SK-N-SH treated with all-trans-retinoic acid at 6 μM for 48 hours (cell line): ENCODE measurements around the gene LAMP5.

ENCODE experiments used
- BACH2 ChIP-seq: fragments of 250-450 bp; sonication (Bioruptor Pico); IDR thresholded peaks from 2 replicates; pipeline ENCODE4 v1.9.0; 2021; ENCODE audit warnings: mild to moderate bottlenecking, borderline replicate concordance
- RARB ChIP-seq: fragments of 250-450 bp; sonication (Bioruptor Pico); IDR thresholded peaks from 2 replicates; pipeline ENCODE4 v1.8.0; 2021; ENCODE audit warnings: mild to moderate bottlenecking, moderate library complexity
- ZNF70 ChIP-seq: fragments of 450-650 bp; formaldehyde crosslinking; IDR thresholded peaks from 2 replicates; pipeline ENCODE4 v1.5.0; 2020; ENCODE audit warnings: mild to moderate bottlenecking, moderate library complexity
- TF ChIP-seq, protein P1 (sequence below): fragments of 250-450 bp; sonication (Bioruptor Pico); IDR thresholded peaks from 2 replicates; pipeline ENCODE4 v1.5.0; 2020; ENCODE audit warnings: mild to moderate bottlenecking, moderate library complexity
- TF ChIP-seq, protein P2 (sequence below): fragments of 250-450 bp; sonication (Bioruptor Pico); IDR thresholded peaks from 2 replicates; pipeline ENCODE4 v1.8.0; 2020; ENCODE audit warnings: mild to moderate bottlenecking, moderate library complexity, borderline replicate concordance

DNA sequence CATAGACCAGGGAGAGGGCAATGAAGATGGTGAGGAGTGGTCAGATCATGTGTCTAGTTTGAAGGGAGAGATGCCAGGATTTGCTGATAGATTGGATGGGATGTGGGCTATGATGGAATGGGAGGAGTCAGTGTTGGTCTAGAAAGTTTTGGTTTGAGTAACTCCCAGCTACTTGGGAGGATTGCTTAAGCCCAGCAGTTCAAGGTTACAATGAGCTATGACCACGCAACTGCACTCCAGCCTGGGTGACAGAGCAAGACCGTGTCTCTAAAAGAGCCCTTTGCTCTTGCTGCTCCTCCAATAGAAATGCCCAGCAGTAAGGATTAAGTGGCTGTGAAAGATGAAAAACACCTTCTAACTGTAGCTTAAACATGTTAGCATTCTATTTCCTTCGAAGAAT lies 18.2 kb upstream of the LAMP5 start:
- TF ChIP-seq, protein P1, sequence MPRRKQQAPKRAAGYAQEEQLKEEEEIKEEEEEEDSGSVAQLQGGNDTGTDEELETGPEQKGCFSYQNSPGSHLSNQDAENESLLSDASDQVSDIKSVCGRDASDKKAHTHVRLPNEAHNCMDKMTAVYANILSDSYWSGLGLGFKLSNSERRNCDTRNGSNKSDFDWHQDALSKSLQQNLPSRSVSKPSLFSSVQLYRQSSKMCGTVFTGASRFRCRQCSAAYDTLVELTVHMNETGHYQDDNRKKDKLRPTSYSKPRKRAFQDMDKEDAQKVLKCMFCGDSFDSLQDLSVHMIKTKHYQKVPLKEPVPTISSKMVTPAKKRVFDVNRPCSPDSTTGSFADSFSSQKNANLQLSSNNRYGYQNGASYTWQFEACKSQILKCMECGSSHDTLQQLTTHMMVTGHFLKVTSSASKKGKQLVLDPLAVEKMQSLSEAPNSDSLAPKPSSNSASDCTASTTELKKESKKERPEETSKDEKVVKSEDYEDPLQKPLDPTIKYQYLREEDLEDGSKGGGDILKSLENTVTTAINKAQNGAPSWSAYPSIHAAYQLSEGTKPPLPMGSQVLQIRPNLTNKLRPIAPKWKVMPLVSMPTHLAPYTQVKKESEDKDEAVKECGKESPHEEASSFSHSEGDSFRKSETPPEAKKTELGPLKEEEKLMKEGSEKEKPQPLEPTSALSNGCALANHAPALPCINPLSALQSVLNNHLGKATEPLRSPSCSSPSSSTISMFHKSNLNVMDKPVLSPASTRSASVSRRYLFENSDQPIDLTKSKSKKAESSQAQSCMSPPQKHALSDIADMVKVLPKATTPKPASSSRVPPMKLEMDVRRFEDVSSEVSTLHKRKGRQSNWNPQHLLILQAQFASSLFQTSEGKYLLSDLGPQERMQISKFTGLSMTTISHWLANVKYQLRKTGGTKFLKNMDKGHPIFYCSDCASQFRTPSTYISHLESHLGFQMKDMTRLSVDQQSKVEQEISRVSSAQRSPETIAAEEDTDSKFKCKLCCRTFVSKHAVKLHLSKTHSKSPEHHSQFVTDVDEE (CRISPR knock-in tag), result no peak
- TF ChIP-seq, protein P2, sequence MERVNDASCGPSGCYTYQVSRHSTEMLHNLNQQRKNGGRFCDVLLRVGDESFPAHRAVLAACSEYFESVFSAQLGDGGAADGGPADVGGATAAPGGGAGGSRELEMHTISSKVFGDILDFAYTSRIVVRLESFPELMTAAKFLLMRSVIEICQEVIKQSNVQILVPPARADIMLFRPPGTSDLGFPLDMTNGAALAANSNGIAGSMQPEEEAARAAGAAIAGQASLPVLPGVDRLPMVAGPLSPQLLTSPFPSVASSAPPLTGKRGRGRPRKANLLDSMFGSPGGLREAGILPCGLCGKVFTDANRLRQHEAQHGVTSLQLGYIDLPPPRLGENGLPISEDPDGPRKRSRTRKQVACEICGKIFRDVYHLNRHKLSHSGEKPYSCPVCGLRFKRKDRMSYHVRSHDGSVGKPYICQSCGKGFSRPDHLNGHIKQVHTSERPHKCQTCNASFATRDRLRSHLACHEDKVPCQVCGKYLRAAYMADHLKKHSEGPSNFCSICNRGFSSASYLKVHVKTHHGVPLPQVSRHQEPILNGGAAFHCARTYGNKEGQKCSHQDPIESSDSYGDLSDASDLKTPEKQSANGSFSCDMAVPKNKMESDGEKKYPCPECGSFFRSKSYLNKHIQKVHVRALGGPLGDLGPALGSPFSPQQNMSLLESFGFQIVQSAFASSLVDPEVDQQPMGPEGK (CRISPR knock-in tag), result no peak
- TF ChIP-seq RARB (CRISPR knock-in tag) (no peak), BACH2 (CRISPR knock-in tag) (no peak), ZNF70 (CRISPR knock-in tag) (no peak)
